ENCODE results near the gene ZNF385D.

The ZNF385D gene

DNA sequence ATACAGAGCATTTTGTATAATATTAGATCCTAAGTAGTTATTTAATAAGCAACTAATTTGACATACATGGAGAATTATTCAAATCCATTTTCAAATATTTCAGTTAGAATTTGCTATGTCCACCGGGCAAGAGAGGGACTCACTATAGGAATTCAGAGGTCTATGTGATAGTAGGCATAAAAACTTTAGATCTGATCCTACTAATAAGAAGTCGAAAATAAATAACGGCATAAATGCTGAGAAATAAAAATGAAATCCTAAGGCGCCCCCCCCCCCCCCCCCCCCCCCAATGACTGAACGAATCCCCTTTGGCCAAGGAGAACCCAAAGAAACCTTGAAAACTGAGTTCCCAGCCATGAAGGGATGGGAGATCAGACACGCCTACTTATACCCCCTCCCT is 80.6 kb downstream of the ZNF385D start:
- DNase-seq, result no peak

DNA sequence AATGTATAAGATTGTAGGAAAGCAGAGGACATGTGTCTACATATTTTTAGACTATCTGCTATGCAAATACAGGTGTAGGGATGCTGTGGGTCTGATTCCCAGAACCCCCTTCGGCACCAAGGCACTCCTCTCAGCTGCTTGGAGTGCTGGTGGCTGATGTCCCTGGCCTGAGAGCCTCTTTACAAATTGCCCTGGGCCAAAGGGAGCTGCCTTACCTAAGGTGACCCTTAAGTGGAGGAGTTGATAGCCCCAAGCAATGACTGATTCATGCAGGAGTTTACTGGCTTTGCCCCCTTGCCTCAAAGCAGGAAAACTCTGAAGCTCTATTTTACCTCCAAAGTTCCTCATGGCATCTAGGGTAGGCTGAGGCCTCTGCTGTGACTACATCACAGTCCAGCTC is 83.0 kb downstream of the ZNF385D start:
- no peak for DNase-seq

DNA sequence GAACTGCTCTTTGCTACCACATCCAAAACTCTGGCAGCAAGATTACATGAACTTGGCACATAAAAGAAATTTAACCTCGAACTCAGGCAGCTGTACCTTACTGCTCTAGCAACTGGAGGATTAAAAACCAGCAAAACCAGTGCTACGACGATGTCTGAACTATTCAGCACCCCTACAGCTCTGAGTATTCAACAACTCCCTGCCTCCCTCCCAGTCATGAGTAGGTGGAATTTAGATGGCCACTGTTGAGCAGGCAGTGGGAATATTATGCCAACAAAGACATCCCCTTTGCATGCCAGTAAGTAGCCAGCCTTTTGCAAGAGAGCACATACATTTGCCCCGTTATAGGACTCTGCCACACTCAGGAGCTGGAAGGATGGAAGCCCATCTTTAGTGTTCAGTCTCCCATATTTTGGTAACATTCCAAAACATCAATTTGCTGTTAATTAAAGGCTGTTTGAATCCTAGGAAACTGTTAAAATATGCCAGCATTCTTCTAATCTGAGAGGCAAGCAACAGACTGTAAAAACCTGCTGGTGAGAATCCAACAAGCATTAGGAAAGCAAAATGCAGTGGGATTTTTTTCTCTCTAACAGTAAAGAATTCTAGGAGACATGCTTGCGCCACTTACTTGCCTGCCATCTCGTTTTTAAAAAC is 85.4 kb downstream of the ZNF385D start:
- DNase-seq, result peak in 1 of 14 donors; percentile 34

DNA sequence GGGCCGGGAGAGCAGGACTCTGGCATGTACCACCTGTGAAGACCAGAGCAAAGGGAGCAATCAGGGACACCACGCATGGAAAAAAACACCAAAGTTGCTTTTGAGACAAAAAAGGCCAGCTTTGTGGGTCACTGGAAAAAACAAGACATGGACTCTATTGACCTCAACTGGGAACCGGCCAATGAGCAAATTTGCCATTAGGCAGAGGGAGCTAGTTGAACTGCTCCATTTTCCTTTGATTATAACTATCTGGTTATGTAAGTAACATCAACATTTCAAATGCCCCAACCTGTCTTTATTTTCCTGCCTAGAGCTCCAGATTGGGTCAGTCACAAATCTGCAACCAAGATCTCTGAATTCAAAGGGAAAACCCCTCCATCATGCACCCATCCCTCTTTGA is 86.0 kb downstream of the ZNF385D start:
- DNase-seq, result no peak

DNA sequence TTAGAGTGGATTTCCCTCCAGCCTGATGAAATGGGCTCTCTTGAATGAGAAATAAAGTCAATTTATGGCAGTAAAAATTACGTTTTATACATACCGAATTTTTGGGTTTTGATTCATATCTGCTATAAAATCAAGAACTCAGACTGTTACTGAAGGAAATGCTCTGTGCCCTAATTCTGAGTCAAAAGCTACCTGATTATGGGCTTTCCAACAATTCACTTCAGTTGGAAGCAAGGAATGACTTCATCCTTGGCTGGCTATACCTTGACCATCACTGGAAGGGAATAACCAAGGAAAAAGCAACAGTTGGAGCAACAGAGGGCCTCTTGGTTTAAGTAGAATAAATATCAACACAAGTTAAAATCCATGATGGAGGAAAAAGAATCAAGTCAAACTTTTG is 88.6 kb downstream of the ZNF385D start:
- no peak for DNase-seq

DNA sequence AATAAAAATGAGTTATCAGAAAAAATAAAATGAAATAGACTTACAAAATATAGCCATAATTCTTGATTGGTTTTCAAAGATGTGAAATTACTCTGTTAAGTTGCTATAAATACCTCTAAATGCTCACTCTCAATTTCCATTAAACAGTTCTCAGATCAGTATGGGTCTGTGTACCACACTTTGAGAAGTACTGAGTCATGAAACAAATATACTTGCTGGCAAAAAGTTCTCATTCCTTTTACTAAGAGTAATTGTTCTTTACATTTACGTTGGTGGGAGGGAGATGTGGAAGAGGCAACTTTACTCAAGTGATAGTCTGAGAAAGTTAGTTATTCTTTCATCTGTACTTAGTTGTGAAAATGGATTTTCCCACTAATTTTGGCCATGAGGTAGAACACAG is 96.3 kb downstream of the ZNF385D start:
- DNase-seq, result no peak

DNA sequence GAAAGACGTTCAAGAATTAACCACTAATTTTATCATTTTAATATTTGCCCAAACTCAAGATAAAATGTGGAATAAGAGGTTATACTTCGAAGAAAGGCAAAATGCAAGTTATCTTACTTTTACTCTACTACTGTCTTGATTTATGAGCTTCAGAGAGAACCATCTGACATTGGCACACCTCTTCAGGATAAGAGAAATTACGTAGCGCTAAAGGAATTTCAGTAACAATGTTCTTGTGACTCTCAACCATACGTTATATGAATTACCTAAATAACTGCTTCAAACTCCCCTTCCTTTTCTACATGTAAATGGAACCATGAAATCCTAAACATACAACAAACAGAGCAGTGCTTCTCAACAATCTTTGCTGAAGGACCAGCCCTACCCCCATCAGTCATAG is 96.8 kb downstream of the ZNF385D start:
- no peak for DNase-seq

DNA sequence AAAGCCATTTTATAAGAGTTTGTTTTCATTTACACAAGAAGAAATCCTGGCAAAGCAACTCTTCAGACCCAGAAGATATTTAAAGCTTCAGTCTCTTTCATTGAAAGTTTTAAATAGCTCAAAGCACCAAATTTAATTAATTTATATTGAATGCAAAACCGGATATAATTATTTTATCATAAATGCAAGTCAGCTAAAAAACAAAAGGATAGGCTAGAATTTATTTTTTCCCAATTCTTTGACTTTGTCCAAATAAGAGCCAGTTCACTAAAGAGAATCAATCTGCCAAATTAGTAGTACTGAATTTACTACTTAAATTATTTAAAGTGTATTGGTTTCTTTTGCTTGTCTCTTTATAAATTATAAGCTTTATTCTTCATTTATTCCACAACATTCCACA is 101.5 kb downstream of the ZNF385D start:
- DNase-seq, result no peak

DNA sequence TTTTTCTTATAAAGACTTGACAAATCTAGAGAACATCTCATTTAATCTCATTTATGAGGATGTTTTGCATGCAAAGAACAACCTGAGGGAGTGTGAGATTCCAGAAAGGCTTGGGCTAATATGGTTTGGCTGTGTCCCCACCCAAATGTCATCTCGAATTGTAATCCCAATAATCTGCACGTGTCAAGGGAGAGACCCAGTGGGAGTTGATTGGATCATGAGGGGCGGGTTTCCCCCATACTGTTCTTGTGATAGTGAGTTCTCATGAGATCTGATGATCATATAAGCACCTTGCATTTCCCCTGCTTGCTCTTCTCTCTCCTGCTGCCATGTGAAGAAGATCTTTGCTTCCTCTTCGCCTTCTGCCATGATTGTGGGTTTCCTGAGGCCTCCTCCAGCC is 103.0 kb downstream of the ZNF385D start:
- no peak for DNase-seq

DNA sequence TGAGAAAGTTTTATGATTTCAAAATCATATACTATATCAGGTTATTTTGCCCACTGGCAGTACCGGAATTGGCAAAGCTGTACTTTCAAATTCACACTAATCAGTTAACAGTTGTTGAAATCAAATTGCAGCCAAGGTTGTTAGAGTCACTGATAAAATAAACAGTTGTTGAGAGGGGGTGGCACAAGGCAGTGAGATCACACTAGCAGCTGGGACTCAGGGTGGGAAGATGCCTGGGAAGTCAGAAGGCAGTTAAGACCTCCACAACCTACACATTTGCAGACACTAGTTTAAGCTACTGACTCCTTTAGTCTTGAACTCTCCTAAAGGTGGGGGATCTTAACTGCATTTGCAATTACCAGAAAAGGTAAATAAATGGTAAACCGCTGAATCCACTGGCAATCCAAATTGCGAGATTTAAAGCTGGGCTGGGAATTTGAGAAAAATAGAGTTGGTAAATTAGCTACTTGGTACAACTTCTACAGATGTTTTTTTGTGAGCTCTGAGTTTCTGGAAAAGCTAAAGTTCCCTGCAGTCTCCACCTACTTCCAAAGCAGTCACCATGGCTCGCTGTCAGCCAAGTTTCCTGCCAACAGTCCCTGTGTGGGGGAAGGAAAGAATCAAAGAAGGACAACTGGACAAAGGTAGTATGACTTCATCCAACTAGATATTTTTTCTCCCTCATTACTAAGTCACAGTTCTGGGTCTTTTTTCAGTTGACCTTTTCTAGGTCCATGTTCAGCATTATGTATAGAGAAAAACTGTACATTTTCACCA is 105.7 kb downstream of the ZNF385D start:
- DNase-seq, result peak in 3 of 14 donors; percentile 3 to 23 (median 12)

DNA sequence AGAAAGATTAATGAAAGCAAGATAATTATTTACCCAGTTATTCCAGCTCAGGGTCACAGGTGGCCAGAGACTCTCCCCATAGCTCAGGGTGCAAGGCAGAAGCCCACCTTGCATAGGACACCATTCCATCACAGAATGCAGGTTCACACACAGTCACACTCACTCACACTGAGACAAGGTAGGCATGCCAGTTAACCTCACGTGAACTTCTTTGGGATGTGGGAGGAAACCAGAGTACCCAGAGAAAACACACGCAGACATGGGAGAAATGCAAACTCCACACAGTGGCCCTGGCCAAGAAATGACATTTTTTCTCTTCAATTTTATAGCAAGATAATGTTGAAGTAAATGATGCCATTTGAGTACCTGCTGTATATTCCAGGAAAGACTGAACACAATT is 106.7 kb downstream of the ZNF385D start:
- no peak for DNase-seq

DNA sequence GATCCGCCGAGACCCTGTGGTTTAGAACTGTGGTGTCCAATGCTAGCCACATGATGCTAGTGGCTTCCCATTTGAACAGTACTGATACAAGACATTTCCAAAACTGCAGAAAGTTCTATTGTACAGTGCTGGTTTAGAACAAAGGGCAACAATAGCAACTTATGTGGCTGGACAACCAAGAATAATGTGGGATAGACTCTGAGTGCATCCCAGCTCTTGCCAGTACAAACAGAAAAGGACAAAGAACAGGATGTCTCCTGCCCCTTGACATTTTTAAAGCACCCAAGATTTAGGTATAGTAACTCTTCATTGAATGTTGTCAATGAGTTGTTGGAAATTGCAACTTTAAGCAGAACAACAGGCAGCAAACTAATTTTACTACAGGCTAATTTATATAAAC is 107.3 kb downstream of the ZNF385D start:
- no peak for DNase-seq

DNA sequence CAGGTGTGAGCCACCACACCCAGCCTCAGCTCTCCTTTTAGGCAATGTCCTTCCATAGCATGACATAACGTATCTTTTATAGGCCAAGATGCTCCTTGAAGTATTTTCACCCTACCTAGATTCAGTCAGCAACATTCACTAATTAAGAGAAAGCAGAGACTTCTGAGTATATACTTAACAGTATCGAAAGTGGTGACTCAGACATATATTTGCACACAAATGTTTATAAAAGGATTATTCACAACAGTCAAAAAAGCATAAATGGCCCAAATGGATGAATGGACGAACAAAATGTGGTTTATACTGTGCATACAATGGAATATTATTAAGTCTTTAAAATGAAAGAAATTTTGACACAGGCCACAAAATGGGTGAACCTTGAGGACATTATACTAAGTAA is 108.6 kb downstream of the ZNF385D start:
- no peak for DNase-seq

DNA sequence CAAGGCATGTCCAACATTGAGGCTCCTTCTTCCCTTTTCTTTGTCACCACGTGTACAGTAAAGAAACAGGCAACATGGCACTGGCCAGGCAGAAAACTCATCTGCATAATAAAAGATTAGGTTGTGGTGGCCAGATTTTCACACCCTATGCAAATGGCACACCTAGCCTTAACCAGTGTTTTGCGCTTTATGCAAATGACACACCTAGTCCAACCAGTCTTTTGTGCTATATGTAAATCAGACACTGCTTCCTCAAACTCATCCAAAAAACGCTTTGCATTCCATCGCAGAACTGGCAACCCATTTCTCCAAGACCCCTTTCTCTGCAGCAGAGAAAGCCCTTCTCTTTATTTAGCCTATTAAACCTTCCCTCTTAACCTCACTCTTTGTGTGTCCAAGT is 109.1 kb downstream of the ZNF385D start:
- DNase-seq, result no peak

DNA sequence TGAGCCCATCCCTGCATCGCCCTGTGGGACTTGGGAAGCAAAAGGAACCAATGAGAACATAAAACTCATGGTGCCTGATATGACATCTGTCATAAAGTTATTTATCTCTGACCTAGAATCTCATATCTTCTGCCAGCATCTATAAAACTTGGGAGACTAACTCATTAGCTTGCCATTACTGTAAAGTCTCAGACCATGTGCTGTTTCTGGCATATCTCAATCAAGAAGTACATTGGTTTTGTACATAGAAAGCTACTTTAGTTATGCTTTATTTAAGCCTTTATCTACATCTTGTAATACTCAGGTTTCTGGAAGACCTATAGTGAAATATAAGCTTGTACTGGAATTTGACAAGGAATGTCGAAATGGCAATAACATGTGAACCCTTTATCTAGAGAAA is 112.5 kb downstream of the ZNF385D start:
- DNase-seq, result no peak

DNA sequence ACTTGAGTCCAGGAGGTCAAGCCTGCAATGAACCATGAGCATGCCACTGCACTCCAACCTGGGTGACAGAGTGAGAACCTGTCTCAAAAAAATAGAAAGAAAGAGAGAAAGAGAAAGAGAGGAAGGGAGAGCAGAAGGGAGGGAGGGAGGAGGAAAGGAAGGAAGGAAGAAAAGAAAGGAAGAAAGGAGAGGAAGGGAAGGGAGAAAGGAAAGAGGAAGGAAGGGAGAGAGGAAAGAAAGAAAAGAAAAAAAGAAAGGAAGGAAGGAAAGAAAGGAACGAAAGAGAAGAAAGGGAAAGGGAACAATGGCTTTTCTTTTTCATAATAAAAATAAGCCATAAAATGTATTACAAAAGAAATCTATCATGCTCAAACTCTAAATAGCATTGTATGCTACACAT is 116.9 kb downstream of the ZNF385D start:
- no peak for DNase-seq

DNA sequence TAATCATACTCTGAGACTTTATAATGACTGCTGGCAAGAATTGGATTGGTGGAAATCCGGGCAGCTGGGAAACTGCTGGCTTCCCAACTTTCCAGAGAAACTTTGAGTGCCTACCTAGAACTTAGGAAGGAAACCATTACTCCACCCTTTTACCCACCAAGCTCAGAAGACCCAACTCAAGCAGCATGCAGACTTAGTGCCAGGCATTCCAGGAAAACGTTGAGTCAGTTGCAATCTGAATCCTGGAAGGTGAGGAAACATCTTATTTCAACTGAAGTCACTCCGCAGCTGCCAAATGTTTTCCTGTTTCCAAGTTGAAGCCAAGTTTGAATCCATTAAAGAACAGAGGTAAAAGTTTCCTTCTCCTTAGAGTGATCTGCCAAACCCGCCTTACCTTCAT is 126.5 kb downstream of the ZNF385D start:
- no peak for DNase-seq

DNA sequence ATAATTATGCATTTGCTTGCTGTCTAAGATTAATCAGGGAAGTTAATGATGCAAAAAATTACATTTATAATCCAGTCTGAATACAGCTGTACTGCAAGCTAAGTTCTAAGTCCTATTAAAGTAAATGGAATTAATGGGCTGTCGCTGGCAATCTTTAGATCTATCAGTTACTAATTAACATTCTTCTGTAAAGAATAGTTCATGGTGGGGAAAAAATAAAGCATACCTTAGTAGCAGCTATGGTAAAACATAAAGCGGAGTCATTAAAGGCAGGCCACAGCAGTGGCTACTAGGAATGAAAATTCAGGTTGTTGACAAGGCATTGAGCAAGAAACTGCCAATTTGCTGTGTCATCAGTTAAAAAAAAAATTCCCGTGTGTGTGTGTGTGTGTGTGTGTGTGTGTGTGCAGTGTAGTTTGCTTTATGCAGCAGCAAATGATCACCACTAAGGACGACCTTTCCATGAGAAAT is 129.8 kb downstream of the ZNF385D start:
- no peak for DNase-seq

DNA sequence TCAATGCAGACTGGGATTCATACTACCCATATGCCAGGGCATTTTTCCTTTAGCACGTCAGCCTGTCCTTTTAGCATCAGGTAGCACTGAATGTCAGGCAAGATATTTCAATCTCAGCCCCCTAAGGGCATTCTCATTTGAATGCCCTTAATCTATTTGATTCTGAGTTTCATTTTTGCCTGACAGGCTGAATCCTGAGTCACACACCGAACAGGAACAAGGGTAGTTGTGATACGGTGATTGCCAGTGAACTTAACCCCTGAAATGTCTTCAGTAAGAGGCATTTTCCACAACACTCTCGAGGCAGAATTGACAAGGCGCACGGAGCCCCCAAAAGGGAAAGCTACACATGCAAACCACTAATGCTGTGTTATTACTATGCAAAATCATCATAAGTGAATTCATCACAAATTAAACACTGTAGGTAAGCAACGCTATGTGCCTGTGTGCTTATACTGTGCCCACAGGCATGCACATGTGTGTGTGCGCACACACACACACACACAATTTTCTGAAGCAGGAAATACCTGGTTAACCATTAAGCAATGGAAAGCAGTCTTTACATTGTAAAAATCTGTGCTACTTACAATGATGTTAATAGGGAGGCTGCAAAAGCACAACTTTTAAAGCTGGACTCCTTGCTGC is 130.4 kb downstream of the ZNF385D start:
- no peak for DNase-seq

DNA sequence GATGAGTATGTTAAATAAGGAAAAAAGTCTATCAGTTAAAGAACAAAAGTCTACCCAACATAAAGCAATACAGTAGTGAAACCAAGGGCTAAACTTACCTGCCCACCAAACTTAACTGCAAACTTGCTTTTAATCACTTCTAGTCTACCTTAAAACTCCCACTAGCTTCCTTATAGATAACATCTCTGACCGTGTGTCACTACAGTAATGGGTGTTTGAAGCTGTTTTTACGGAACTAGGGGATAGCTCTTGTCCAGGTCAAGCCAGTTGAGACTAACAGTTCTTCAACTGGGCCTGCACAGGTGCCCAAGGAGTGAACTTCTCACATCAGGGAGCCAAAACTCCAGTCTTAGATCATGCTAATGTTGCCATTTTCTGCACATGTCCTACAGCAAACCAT is 132.3 kb downstream of the ZNF385D start:
- DNase-seq, result no peak

DNA sequence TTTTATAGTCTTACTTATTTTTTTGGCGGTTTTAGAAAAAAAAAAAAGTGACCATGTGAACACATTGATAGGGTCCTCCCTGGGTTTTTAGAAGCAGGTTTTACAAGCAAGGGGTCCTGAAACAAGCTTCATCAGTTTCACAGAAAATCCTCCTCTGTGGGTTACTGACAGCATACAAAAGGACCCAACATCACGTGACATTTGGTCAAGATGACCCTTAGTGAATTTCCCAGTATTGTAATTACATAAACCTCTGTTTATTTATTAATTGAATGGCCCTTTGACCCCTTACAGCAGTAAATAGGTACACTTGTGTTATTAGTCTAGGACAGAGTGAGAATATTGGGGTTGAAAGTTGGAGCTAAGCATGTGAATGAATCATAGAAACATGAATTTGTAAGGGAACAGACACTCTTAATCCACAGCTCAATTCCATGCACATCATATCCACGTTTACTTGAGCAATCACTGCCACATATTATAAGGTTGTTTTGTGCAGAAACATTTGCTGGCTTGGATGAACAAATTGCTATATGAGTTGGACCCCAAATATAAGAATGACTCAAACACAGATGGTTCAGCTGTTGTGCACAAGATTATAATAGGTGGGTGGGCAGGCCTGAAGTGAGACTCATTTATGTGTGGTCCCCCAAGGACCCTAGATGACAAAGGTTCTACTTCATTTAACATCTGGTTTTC is 137.5 kb downstream of the ZNF385D start:
- no peak for DNase-seq

DNA sequence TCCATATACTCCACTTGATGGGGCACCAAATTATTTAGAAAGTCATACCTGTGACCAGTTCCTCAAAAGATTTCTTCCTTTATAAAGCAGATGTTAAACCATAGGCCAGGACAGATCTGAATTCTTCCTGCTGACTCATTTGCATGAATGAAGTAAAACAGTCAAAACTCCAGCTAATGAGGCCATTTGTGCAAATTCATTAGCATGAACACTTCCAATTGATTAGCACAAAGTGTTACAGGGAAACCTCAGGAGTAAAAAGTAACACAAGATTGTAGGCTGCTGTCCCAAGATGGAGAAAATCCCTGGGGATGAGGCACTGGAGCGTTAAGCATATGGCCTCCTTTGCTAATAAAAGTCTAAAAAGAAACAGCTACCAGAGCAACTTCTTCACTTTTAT is 149.8 kb downstream of the ZNF385D start:
- no peak for DNase-seq

DNA sequence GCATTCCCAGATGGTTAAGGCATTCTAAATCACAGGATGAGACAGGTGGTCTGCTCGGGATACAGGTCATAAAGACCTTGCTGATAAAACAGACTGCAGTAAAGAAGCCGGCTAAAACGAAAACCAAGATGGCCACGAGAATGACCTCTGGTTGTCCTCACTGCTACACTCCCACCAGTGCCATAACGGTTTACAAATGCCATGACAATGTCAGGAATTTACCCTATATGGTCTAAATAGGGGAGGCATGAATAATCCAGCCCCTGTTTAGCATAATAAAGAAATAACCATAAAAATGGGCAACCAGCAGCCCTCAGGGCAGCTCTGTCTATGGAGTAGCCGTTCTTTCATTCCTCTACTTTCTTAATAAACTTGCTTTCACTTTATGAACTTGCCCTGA is 151.1 kb downstream of the ZNF385D start:
- no peak for DNase-seq

Data from C1 segment of cervical spinal cord (tissue), 14 donors.